HepG2 (cell line): ENCODE results near the gene TEX30. TPM values are rescaled to one million over a fixed set of nuclear protein-coding genes. Genes with fewer than 3 reads are reported as not detected.

Source experiments
- ATAC-seq: fragments of 200-7000 bp; cut with Tn5 transposase; 3 replicates; pipeline ENCODE4 v1.9.1; 2020; ENCODE audit warnings: mild to moderate bottlenecking, moderate library complexity
- BruUV-seq: library from RNA; stranded (reverse); fragments of 400-500 nt; replicated peaks from 2 replicates; lab custom pipeline; 2021; lab: Mats Ljungman, UMichigan
- CTCF ChIA-PET: fragments of 300-600 bp; formaldehyde crosslinking; extraction: SDS; loops from one replicate; lab custom pipeline; 2021; ENCODE audit warnings: low total read pairs, inconsistent platforms, low intra/inter-chr PET ratio; lab: Yijun Ruan, JAX
- POLR2A ChIA-PET: fragments of 350-600 bp; sonication (Branson Sonifier 250); formaldehyde crosslinking; loops from one replicate; lab custom pipeline; 2020; ENCODE audit warnings: antibody characterized with exemption, inconsistent platforms; lab: Yijun Ruan, JAX
- DNase-seq: peaks from one replicate; pipeline ENCODE4 v3.0.0-alpha.2; 2015; ENCODE audit warnings: low spot score
- FAIRE-seq: peaks from 3 replicates; lab custom pipeline; 2011; peaks lifted over from hg19 to GRCh38; lab: Jason Lieb, UNC
- H2AFZ ChIP-seq: one replicate; pipeline ENCODE4 v1.6.1; 2011; ENCODE audit warnings: low read length, inconsistent platforms
- H3K27ac ChIP-seq: fragments of 300-600 bp; 3 replicates; pipeline ENCODE4 v1.8.0; 2011; ENCODE audit warnings: mixed run types, mild to moderate bottlenecking, mixed read lengths, low read length, inconsistent platforms; ENCODE audit not compliant: insufficient read depth; ENCODE audit errors: extremely low read length
- H3K27me3 ChIP-seq, 2 experiments: fragments of 200-600 bp in 1 of 2; 2 replicates in 1 of 2; 3 replicates in 1 of 2; pipeline versions ENCODE4 v1.6.0 to v1.8.0; 2011; ENCODE audit warnings: low read length in 2 of 2, mild to moderate bottlenecking in 2 of 2, moderate library complexity in 2 of 2, inconsistent platforms in 1 of 2; ENCODE audit not compliant: insufficient read depth in 2 of 2, control insufficient read depth in 1 of 2
- H3K36me3 ChIP-seq, 2 experiments: fragments of 200-600 bp in 1 of 2; replicated peaks in 1 of 2; 2 replicates in 1 of 2; 3 replicates in 1 of 2; pipeline versions ENCODE4 v1.5.1 to v1.8.0; 2011; ENCODE audit warnings: low read length in 2 of 2, inconsistent platforms in 1 of 2; ENCODE audit not compliant: insufficient read depth in 2 of 2, control insufficient read depth in 1 of 2
- H3K4me1 ChIP-seq: 2 replicates; pipeline ENCODE4 v1.5.1; 2012; ENCODE audit warnings: low read length, inconsistent platforms; ENCODE audit not compliant: insufficient read depth
- H3K4me2 ChIP-seq: 2 replicates; pipeline ENCODE4 v1.6.0; 2011; ENCODE audit warnings: low read depth, low read length, inconsistent platforms
- H3K4me3 ChIP-seq, 3 experiments: fragments of 200-600 bp in 1 of 3; sonication (generic), shearing (Covaris generic) in 1 of 3; replicated peaks in 1 of 3; 2 replicates each; pipeline ENCODE4 v1.5.1; 2011 to 2016; ENCODE audit warnings: low read length in 3 of 3, inconsistent platforms in 2 of 3, low read depth in 2 of 3, mild to moderate bottlenecking in 2 of 3, control low read depth in 1 of 3, mixed read lengths in 1 of 3; ENCODE audit not compliant: insufficient read depth in 1 of 3
- H3K79me2 ChIP-seq: one replicate; pipeline ENCODE4 v1.6.1; 2011; ENCODE audit warnings: low read length, inconsistent platforms; ENCODE audit not compliant: insufficient read depth
- H3K9ac ChIP-seq: 2 replicates; pipeline ENCODE4 v1.6.0; 2011; ENCODE audit warnings: mild to moderate bottlenecking, low read depth, low read length, inconsistent platforms; ENCODE audit not compliant: insufficient read depth
- H3K9me3 ChIP-seq: 2 replicates; pipeline ENCODE4 v1.5.1; 2012; ENCODE audit warnings: mild to moderate bottlenecking, low read length
- H4K20me1 ChIP-seq: 2 replicates; pipeline ENCODE4 v1.6.0; 2011; ENCODE audit warnings: inconsistent platforms, mild to moderate bottlenecking, low read length, moderate library complexity; ENCODE audit not compliant: insufficient read depth
- CHD4 ChIP-seq: fragments of 200-600 bp; sonication (generic); IDR thresholded peaks from 2 replicates; pipeline ENCODE4 v1.7.0; 2017; ENCODE audit warnings: mild to moderate bottlenecking, low read length, borderline replicate concordance
- GABPB1 ChIP-seq: IDR thresholded peaks from 2 replicates; pipeline ENCODE4 v1.6.1; 2016; ENCODE audit warnings: mild to moderate bottlenecking, missing genetic modification reagents, moderate library complexity, missing compliant biosample characterization
- HINFP ChIP-seq: sonication (generic); formaldehyde crosslinking; IDR thresholded peaks from 2 replicates; pipeline ENCODE4 v1.4.0; 2020; ENCODE audit warnings: low read depth, mild to moderate bottlenecking, missing genetic modification reagents
- HNRNPK ChIP-seq: fragments of 200-400 bp; formaldehyde crosslinking; IDR thresholded peaks from 2 replicates; pipeline ENCODE4 v1.6.1; 2018; ENCODE audit warnings: low read length, low read depth, moderate library complexity, mild to moderate bottlenecking; ENCODE audit not compliant: poor library complexity, severe bottlenecking
- HNRNPLL ChIP-seq: fragments of 200-400 bp; formaldehyde crosslinking; IDR thresholded peaks from 2 replicates; pipeline ENCODE4 v1.6.1; 2017; ENCODE audit warnings: mild to moderate bottlenecking, low read depth, low read length; ENCODE audit not compliant: poor library complexity, severe bottlenecking
- IRF1 ChIP-seq: sonication (generic); formaldehyde crosslinking; IDR thresholded peaks from 2 replicates; pipeline ENCODE4 v1.4.0; 2020; ENCODE audit warnings: low read depth, mild to moderate bottlenecking, missing genetic modification reagents
- IRF2 ChIP-seq: IDR thresholded peaks from 2 replicates; pipeline ENCODE4 v1.6.1; 2018; ENCODE audit warnings: missing genetic modification reagents, missing compliant biosample characterization
- KAT8 ChIP-seq: IDR thresholded peaks from 2 replicates; pipeline ENCODE4 v1.6.1; 2016; ENCODE audit warnings: missing genetic modification reagents, missing compliant biosample characterization
- MYC ChIP-seq: sonication (generic); formaldehyde crosslinking; IDR thresholded peaks from 2 replicates; pipeline ENCODE4 v1.9.0; 2021; ENCODE audit warnings: missing genetic modification reagents, borderline replicate concordance
- PHF8 ChIP-seq: sonication (generic); formaldehyde crosslinking; IDR thresholded peaks from 2 replicates; pipeline ENCODE4 v1.5.0; 2020; ENCODE audit warnings: missing genetic modification reagents
- RAD21 ChIP-seq: fragments of 450-650 bp; formaldehyde crosslinking; IDR thresholded peaks from 2 replicates; pipeline ENCODE4 v1.5.0; 2020; ENCODE audit warnings: mild to moderate bottlenecking
- RBFOX2 ChIP-seq: fragments of 200-400 bp; formaldehyde crosslinking; IDR thresholded peaks from 2 replicates; pipeline ENCODE4 v1.6.1; 2017; ENCODE audit warnings: low read depth, mild to moderate bottlenecking, low read length
- SALL1 ChIP-seq: sonication (generic); formaldehyde crosslinking; IDR thresholded peaks from 2 replicates; pipeline ENCODE4 v1.8.0; 2022; ENCODE audit warnings: mild to moderate bottlenecking, missing genetic modification reagents
- SETDB1 ChIP-seq: sonication (generic); formaldehyde crosslinking; IDR thresholded peaks from 2 replicates; pipeline ENCODE4 v1.5.1; 2020; ENCODE audit warnings: missing genetic modification reagents, mild to moderate bottlenecking, borderline replicate concordance
- THAP11 ChIP-seq: IDR thresholded peaks from 2 replicates; pipeline ENCODE4 v1.6.1; 2016; ENCODE audit warnings: missing biosample characterization, missing genetic modification reagents
- TIGD3 ChIP-seq: sonication (generic); formaldehyde crosslinking; IDR thresholded peaks from 2 replicates; pipeline ENCODE4 v1.5.1; 2020; ENCODE audit warnings: mild to moderate bottlenecking, missing genetic modification reagents, borderline replicate concordance
- ZFP41 ChIP-seq: sonication (generic); formaldehyde crosslinking; IDR thresholded peaks from 2 replicates; pipeline ENCODE4 v1.4.0; 2020; ENCODE audit warnings: mild to moderate bottlenecking, missing genetic modification reagents, borderline replicate concordance
- ZFX ChIP-seq: sonication (generic); formaldehyde crosslinking; IDR thresholded peaks from 2 replicates; pipeline ENCODE4 v1.4.0; 2020; ENCODE audit warnings: mild to moderate bottlenecking, low read depth, missing genetic modification reagents, moderate library complexity
- WGBS: methylation state at CpG from one replicate; pipeline ENCODE4 v1.1.6; 2017; ENCODE audit warnings: low lambda C conversion rate; 5-methylcytosine and 5-hydroxymethylcytosine counted together
- in situ Hi-C: cut with HindIII; loops from 2 replicates; pipeline ENCODE4 v1.10.0; 2017; ENCODE audit warnings: low pct_unique_long_range_greater_than_20kb; ENCODE audit not compliant: extremely low pct_ligation_motif_present
- intact Hi-C: fragments of 100-400 bp; cut with micrococcal nuclease; formaldehyde crosslinking; loops from one replicate; pipeline ENCODE4 v1.10.0; 2022; ENCODE audit not compliant: unreplicated experiment
- polyA plus RNA-seq, 8 experiments: library from polyadenylated mRNA; depleted of rRNA in 3 of 8; stranded (reverse) in 7 of 8; unstranded in 1 of 8; fragments of >200 nt; fragmentation: Illumina TruSeq in 4 of 8; extraction: Trizol in 4 of 8; gene quantifications; 2 replicates each; pipeline versions ENCODE4 v1.2.1 to v1.2.3, GENCODE V29; 2011 to 2016; ENCODE audit warnings: low read depth in 4 of 8, missing spikeins in 1 of 8, mixed read lengths in 1 of 8; ENCODE audit not compliant: insufficient read depth in 1 of 8
- total RNA-seq, 5 experiments: library from RNA; depleted of rRNA; stranded (reverse); fragments of >200 nt; fragmentation: Illumina TruSeq; extraction: Trizol; gene quantifications; 2 replicates each; pipeline ENCODE4 v1.2.3, GENCODE V29; 2016; ENCODE audit warnings: low read depth in 1 of 5

TEX30 gene
- total and polyA plus RNA-seq, 2 of the 13 experiments (the other 11 are each of a cell fraction or from before 2014, with no cell fraction given): 0.60 to 1.2 TPM

GRCh38 chr13:102805680-102806079 is 32.1 kb upstream of the TEX30 start (continued):
- TF ChIP-seq ZFP41 (CRISPR knock-in tag): no peak

GRCh38 chr13:102800145-102801041 is 26.8 kb upstream of the TEX30 start:
- FAIRE-seq: no peak
- peaks cover 24% of the 10 kb centered on the region for H3K4me1 ChIP-seq
- peak overlapping the region; percentile 87 for H3K9ac ChIP-seq
- no peak overlapping the region for H2AFZ ChIP-seq
- no TSS peak for BruUV-seq
- under 1% methylated on average over 20 of the region's 81 CpGs for WGBS
- intact Hi-C loops: loop anchor here (1.0 kb wide), 4 partner anchors 29 to 220 kb away; no protein-coding TSS in a partner anchor
- DNase-seq: peak; percentile 66
- POLR2A ChIA-PET: interaction anchor here (1.0 to 3.6 kb wide), 7 partner anchors 14 to 207 kb away, joined by 3 to 21 read pairs (median 4); partner anchors contain the start of gene ERCC5
- peaks cover 34% of the 10 kb centered on the region for H3K79me2 ChIP-seq
- H3K36me3 ChIP-seq: no peaks in the 10 kb centered on the region; a peak in 1 of 5 replicates
- H3K4me2 ChIP-seq: peak overlapping the region; percentile 74
- H3K27ac ChIP-seq: peak overlapping the region; percentile 78
- H4K20me1 ChIP-seq: no peaks in the 10 kb centered on the region
- in situ Hi-C loops: no loop called here
- peak; percentile 88 for ATAC-seq
- peak overlapping the region; percentile 70 to 89 (median 83) for H3K4me3 ChIP-seq
- H3K9me3 ChIP-seq: no peaks in the 10 kb centered on the region
- H3K27me3 ChIP-seq: no peaks in the 10 kb centered on the region; a peak in 1 of 5 replicates
- CTCF ChIA-PET: interaction anchor here (1.4 to 2.0 kb wide), 3 partner anchors 47 to 220 kb away, joined by 4 to 9 read pairs (median 6); no protein-coding TSS in a partner anchor
- TF ChIP-seq KAT8 (CRISPR knock-in tag): peak; percentile 39; the same call in 1 of the 2 replicates
- no peak for TF ChIP-seq HINFP (CRISPR knock-in tag)
- peak; percentile 85 for TF ChIP-seq RBFOX2
- peak; percentile 85 for TF ChIP-seq SALL1
- TF ChIP-seq IRF2 (CRISPR knock-in tag): peak; percentile 74; the same call in 1 of the 2 replicates
- peak; percentile 92 for TF ChIP-seq GABPB1 (CRISPR knock-in tag)
- TF ChIP-seq THAP11 (CRISPR knock-in tag): peak; percentile 91
- peak; percentile 59 for TF ChIP-seq HNRNPK
- TF ChIP-seq IRF1 (CRISPR knock-in tag): no peak
- TF ChIP-seq CHD4: no peak
- peak; percentile 81; the same call in 1 of the 2 replicates for TF ChIP-seq MYC
- TF ChIP-seq SETDB1 (CRISPR knock-in tag): no peak
- peak; percentile 21 for TF ChIP-seq HNRNPLL
- peak; percentile 70 for TF ChIP-seq RAD21 (CRISPR knock-in tag)
- no peak for TF ChIP-seq TIGD3 (CRISPR knock-in tag)
- peak; percentile 88 for TF ChIP-seq PHF8 (CRISPR knock-in tag)
- TF ChIP-seq ZFX (CRISPR knock-in tag): peak; percentile 98
